Small intestine (tissue), 7 donors: ENCODE measurements around the gene SMARCD2. TPM values are rescaled to one million over a fixed set of nuclear protein-coding genes. Genes with fewer than 3 reads are reported as not detected.
"Not testable (repeated sequence)": the region's sequence is repeated elsewhere in the genome, so short reads cannot be mapped to it uniquely, and the experiment has no call there.

Experiments
- DNase-seq, 2 donors: peaks; one replicate each; pipeline versions ENCODE4 v3.0.0 to v3.0.0-alpha.2; 2013
- FAIRE-seq: peaks from 2 replicates; lab custom pipeline; 2012; peaks lifted over from hg19 to GRCh38; lab: Jason Lieb, UNC
- H3K27ac ChIP-seq, 3 donors: one replicate each; pipeline ENCODE4 v1.5.1; 2013; ENCODE audit warnings: low read length in 2 of 3, mild to moderate bottlenecking in 2 of 3, control low read depth in 1 of 3, inconsistent platforms in 1 of 3, low read depth in 1 of 3, moderate library complexity in 1 of 3
- H3K27me3 ChIP-seq, 3 donors: one replicate each; pipeline ENCODE4 v1.6.1; 2013; ENCODE audit warnings: low read length in 3 of 3, inconsistent platforms in 1 of 3; ENCODE audit not compliant: control insufficient read depth in 3 of 3, insufficient read depth in 3 of 3
- H3K36me3 ChIP-seq, 3 donors: one replicate each; pipeline ENCODE4 v1.6.1; 2013; ENCODE audit warnings: low read length in 3 of 3, inconsistent platforms in 1 of 3, low read depth in 1 of 3, mild to moderate bottlenecking in 1 of 3, moderate library complexity in 1 of 3; ENCODE audit not compliant: control insufficient read depth in 3 of 3, insufficient read depth in 2 of 3
- H3K4me1 ChIP-seq, 3 donors: one replicate each; pipeline ENCODE4 v1.6.1; 2013; ENCODE audit warnings: low read length in 2 of 3, inconsistent platforms in 1 of 3, low read depth in 1 of 3, mild to moderate bottlenecking in 1 of 3, moderate library complexity in 1 of 3; ENCODE audit not compliant: control insufficient read depth in 3 of 3, insufficient read depth in 2 of 3
- H3K4me3 ChIP-seq, 3 donors: one replicate each; pipeline ENCODE4 v1.5.1; 2013; ENCODE audit warnings: low read length in 3 of 3, control low read depth in 1 of 3, inconsistent platforms in 1 of 3, low read depth in 1 of 3, mild to moderate bottlenecking in 1 of 3, moderate library complexity in 1 of 3
- H3K9me3 ChIP-seq, 2 donors: one replicate each; pipeline ENCODE4 v1.6.1; 2013; ENCODE audit warnings: low read depth in 1 of 2, low read length in 1 of 2; ENCODE audit not compliant: control insufficient read depth in 2 of 2, insufficient read depth in 1 of 2
- WGBS, 3 donors: extraction: QIAGEN DNeasy Blood & Tissue Kit; methylation state at CpG; one replicate each; pipeline ENCODE4 v1.1.7; 2013; 5-methylcytosine and 5-hydroxymethylcytosine counted together
- polyA plus RNA-seq, 4 donors: library from polyadenylated mRNA; stranded (reverse) in 3 of 4; unstranded in 1 of 4; fragments of 200-250 nt in 3 of 4; fragments of 120-200 nt in 1 of 4; gene quantifications; one replicate each; pipeline versions ENCODE4 v1.2.1 to v1.2.3, GENCODE V29; 2013
- donor health status: healthy with polysubstance abuse.
- donor health status: control.
- donor health status: control.
- donor health status: Bipolar disorder and iron deficiency.
- donor health status: healthy.

SMARCD2 gene
- polyA plus RNA-seq, 4 donors, result 44.0 to 95.3 (median 60.8) TPM

DNA sequence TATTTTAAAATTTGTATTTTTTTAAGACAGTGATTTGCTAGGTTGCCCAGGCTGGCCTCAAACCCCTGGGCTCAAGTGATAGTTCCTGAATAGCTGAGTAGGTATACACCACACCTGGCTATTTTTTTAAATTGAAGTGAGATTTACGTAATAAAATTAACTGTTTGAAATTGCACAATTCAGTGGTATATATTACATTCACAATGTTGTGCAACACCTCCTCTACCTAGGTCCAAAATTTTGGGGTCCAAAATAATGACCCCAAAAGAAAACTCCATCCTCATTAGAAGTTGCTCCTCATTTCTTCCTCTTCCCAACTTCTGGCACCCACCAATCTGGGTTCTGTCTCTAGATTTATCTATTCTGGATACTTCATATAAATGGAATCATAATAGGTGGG is 3.0 kb upstream of the SMARCD2 start:
- Histone ChIP-seq H3K4me1 (peaks cover 4 to 20% (median 6%) of the 10 kb centered on the region in 3 donors), H3K27ac (no peak overlapping the region), H3K4me3 (no peak overlapping the region), H3K9me3 (peaks cover 0 to 11% of the 10 kb centered on the region in 2 donors), H3K27me3 (no peaks in the 10 kb centered on the region), H3K36me3 (peaks cover 0 to 7% (median 0%) of the 10 kb centered on the region in 3 donors)
- WGBS, 3 donors, result 38 to 93% (median 77%) methylated on average over 1 of the region's 1 CpG
- no peak for FAIRE-seq
- DNase-seq, result no peak

DNA sequence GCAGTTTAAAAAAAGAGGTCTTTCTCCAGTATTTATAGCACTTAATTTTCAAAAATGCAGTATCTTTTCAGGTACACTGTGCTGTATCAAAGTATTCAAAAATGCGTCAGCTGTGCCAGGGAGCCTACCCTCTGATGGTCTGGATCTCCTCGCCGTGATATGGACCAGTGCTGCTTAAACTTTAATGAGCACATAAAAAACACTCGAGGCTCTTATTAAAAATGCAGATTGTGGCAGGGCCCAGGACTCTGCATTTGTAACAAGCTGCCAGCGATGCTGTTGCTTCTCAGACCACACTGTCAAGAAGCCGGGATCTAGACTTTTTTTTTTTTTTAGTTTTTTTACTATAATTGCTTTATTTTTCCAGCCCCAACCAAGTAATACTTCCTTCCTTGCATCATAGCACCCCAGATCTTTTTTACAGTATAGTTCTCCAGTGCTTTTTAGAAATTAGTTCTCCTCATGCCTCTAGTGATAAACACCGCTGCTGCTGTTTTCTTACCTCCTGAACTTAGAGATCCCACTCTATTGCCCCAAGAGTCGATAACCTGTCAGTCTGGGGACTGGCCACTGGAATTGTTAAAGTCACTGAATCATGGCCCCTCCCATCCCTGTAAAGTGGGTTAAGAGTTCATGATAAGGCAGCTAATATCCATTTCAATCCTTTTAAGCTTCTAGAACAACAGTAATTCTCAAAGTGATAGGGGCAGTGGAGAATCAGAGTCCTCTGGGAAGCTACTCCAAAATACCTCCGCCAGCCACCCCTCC is 1.6 kb upstream of the SMARCD2 start:
- Histone ChIP-seq H3K9me3 (peaks cover 0 to 8% of the 10 kb centered on the region in 2 donors), H3K36me3 (peaks cover 0 to 7% (median 0%) of the 10 kb centered on the region in 3 donors), H3K27ac (peak overlapping the region; percentile 30 to 93 (median 86)), H3K4me1 (peaks cover 9 to 31% (median 12%) of the 10 kb centered on the region in 3 donors), H3K4me3 (peak overlapping the region in 1 of 3 donors; percentile 59), H3K27me3 (no peaks in the 10 kb centered on the region)
- 67 to 76% (median 75%) methylated on average over 9 of the region's 9 CpGs for WGBS, 3 donors
- DNase-seq (no peak), FAIRE-seq (no peak)

DNA sequence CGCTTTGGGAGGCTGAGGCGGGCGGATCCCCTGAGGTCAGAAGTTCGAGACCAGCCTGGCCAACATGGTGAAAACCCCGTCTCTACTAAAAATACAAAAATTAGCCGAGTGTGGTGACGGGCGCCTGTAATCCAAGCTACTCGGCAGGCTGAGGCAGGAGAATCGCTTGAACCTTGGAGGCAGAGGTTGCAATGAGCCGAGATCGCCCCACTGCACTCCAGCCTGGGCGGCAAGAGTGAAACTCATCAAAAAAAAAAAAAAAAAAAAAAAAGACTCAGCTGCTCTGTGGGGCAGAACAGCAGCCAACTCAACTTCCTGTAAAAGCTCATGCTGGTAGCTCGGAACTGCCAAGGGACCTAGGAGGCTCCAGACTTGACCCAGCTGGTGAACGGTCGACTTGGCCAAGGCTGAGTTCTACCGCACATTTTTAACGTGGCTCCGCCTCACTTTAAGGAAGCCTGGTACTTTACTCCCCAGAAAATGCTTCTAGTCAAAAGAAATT is 953 bp upstream of the SMARCD2 start:
- 2 to 4% (median 3%) methylated on average over 19 of the region's 19 CpGs for WGBS, 3 donors
- not testable (repeated sequence) for H3K9me3 ChIP-seq, H3K27me3 ChIP-seq, FAIRE-seq, H3K36me3 ChIP-seq
- Histone ChIP-seq H3K4me3 (peak overlapping the region in 2 of 3 donors; percentile 59 to 98), H3K4me1 (peaks cover 9 to 27% (median 17%) of the 10 kb centered on the region in 3 donors), H3K27ac (peak overlapping the region; percentile 76 to 93 (median 86))
- peak in 1 of 2 donors; percentile 42 for DNase-seq

DNA sequence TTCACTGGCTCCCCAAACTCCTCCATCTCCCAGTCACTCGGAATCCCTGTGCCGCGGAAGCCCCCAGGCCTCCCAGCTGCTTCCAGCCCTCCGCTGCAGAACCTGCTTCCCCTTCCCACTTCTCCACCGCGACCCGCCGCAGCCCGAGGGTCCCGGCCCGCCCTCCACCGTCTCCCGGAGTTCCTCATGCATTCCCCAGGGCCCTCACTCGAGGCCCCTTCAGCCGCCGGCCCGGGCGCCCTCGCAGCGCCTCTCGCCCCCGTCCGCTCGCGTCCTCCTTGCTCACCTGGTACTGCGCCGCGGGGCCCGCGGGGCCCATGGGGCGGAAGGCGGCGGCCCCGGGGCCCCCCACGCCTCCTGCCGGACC is 329 bp downstream of the SMARCD2 start:
- Histone ChIP-seq H3K27me3 (no peaks in the 10 kb centered on the region), H3K27ac (peak overlapping the region; percentile 79 to 96 (median 93)), H3K9me3 (no peaks in the 10 kb centered on the region), H3K36me3 (peaks cover 0 to 19% (median 0%) of the 10 kb centered on the region in 3 donors), H3K4me1 (peaks cover 9 to 27% (median 17%) of the 10 kb centered on the region in 3 donors), H3K4me3 (peak overlapping the region; percentile 74 to 99 (median 98))
- no peak for FAIRE-seq
- DNase-seq, result no peak
- WGBS, 3 donors, result 0 to 1% (median 0%) methylated on average over 30 to 36 of the region's 36 CpGs

DNA sequence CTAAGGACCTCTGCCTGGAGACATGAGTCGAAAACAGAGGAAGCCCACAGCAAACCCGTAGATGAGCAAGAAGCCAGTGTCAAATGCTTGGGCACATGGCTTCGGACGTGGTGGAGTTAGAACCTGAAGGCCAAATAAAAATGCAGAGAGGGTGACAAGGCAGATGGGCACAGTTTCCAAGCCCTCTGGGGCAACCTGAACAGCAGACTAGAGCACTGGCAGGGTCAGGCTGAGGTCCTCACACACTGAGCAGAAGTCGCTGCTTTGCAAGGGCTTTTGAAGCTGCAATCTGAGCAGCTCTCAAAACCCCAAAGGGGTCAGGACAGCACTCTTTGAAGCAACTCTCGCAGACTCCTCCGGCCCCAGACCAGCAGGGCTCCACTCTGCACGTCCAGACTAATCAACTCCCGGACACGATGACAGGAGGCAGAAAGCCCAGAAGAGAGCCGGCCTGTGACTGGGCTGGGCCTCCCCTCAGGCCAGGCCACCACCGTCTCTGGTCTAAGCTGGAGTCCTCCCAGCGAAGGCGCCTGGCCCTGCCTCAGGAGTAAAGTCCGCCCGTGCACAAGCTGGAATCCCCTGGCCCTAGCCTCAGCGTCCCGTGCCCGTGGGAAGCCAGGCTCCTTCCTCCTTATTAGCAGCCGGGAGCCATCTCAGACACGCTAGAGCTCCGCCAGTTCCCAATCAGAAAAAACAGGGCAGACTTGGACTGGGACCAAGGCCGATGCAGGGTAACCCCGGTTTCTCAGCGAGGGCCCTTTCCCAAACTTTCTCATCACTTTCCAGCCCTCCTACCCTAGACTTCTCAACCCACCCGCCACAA is 924 bp downstream of the SMARCD2 start:
- FAIRE-seq, result no peak
- Histone ChIP-seq H3K4me1 (peaks cover 9 to 27% (median 17%) of the 10 kb centered on the region in 3 donors), H3K9me3 (no peaks in the 10 kb centered on the region), H3K4me3 (peak overlapping the region; percentile 74 to 99 (median 98)), H3K27ac (peak overlapping the region; percentile 79 to 96 (median 93)), H3K27me3 (no peaks in the 10 kb centered on the region), H3K36me3 (peaks cover 0 to 25% (median 0%) of the 10 kb centered on the region in 3 donors)
- 2 to 3% (median 2%) methylated on average over 26 of the region's 26 CpGs for WGBS, 3 donors
- DNase-seq, result peak; percentile 75 to 82

DNA sequence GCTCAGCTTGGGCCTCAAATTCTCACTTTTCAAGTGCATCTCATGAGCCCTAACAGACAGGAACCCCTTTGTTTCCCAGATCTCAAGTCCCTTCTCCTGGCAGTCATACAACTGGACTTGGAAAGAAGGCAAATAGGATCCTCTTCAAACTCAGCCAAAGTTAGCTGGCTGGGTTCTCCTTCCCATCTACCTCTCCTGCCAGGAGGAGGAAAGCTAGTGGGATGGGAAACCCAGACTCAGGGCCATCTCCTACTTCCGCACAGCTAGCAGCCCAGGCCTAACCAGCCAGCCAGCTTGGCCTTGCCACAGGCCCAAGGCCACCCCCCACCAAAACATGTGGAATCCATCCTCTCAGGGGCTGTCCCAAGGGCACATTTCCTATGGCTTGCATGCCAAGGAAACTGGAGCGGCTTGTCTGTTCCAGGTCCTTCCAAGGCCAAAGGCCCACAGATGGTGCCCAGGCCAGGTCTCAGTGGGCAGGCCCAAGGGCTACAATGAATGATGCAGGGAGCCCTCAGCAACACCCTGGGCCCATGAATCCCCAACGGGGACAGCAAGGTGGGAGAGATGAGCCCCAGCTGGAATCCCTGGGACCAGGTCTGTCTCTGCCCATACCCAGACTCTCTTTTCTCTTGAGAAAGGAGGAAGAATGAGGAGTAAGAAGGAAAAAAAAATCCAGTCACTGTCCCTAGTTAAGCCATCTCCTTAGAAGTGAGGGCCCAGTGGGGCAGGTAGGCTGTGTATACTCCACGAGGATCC is 1.7 kb downstream of the SMARCD2 start:
- H3K4me1 ChIP-seq, result peaks cover 9 to 27% (median 17%) of the 10 kb centered on the region in 3 donors
- WGBS, 3 donors, result 50 to 58% (median 56%) methylated on average over 4 of the region's 4 CpGs
- no peak for FAIRE-seq

DNA sequence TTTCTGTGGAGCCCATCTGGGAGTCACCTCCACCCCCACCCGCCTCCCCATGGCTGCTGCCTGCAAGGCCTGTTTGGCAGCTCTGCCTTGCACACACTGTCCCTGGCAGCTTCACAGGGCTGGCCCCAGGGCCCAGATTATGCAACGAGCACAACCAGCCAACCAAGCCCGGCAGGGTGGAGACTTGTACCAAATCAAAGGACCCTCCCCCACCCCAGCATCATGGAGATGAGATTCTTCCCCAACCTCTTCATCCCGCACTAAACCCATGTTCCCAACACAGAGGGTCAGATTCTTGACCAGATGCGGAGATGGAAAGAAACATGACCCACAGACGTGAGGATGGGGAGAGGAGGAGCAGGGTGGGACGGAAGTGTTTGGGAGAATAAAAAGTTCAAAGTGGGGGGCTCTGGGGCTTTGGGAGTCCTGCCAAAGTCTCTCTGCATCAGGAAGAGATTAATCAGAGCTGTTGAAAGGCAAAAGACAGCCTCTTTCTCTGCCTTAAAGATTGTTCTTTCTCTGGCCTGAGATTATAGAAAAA is 3.8 kb downstream of the SMARCD2 start:
- Histone ChIP-seq H3K27me3 (no peaks in the 10 kb centered on the region), H3K4me3 (no peak overlapping the region), H3K9me3 (no peaks in the 10 kb centered on the region), H3K36me3 (peaks cover 8 to 53% (median 9%) of the 10 kb centered on the region in 3 donors), H3K27ac (peak overlapping the region; percentile 2 to 59 (median 51)), H3K4me1 (peaks cover 9 to 24% (median 17%) of the 10 kb centered on the region in 3 donors)
- FAIRE-seq (no peak), DNase-seq (no peak)
- WGBS, 3 donors, result 46 to 60% (median 57%) methylated on average over 7 of the region's 7 CpGs

More for the DNA sequence above, 1.7 kb downstream of the SMARCD2 start:
- Histone ChIP-seq H3K4me3 (peak overlapping the region; percentile 16 to 99 (median 98)), H3K36me3 (peaks cover 0 to 32% (median 0%) of the 10 kb centered on the region in 3 donors), H3K27ac (peak overlapping the region in 2 of 3 donors; percentile 79 to 93), H3K27me3 (no peaks in the 10 kb centered on the region), H3K9me3 (no peaks in the 10 kb centered on the region)
- no peak for DNase-seq
